Mammary epithelial cell (primary cell): Measurements from ENCODE around the gene CTIF.

Source experiments
- EZH2 ChIP-seq: IDR thresholded peaks from 2 replicates; pipeline ENCODE4 v1.6.1; 2012; ENCODE audit warnings: low read length, inconsistent platforms, borderline replicate concordance
- TF ChIP-seq, protein P1 (sequence below), 2 donors: IDR thresholded peaks in 1 of 2; conservative IDR thresholded peaks in 1 of 2; 2 replicates each; pipeline ENCODE4 v1.5.1; 2011 to 2012; ENCODE audit warnings: inconsistent platforms in 2 of 2, low read length in 2 of 2, mild to moderate bottlenecking in 2 of 2, control low read depth in 1 of 2, low read depth in 1 of 2; ENCODE audit not compliant: insufficient read depth in 1 of 2; ENCODE audit errors: extremely low read depth in 1 of 2

DNA sequence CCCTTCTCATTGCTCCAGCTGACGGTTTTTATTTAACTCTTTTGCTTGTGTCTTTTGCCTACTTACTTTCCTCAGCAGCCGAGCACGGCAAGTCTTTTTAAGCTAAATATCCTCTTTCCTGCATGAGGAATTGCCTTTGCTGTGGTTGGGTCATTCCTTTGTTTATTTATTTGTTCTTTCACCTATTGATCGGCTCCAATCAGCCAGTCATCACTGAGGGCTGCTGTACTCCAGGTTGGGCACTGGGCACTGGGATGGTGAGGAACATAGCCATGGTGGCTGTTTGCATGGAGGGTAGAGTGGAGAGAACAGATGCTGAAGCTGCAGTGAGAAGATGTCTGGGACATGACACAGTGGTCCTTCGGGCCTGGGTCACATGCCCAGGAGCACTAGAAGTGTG, 105.2 kb downstream of the CTIF start:
- TF ChIP-seq, protein P1, sequence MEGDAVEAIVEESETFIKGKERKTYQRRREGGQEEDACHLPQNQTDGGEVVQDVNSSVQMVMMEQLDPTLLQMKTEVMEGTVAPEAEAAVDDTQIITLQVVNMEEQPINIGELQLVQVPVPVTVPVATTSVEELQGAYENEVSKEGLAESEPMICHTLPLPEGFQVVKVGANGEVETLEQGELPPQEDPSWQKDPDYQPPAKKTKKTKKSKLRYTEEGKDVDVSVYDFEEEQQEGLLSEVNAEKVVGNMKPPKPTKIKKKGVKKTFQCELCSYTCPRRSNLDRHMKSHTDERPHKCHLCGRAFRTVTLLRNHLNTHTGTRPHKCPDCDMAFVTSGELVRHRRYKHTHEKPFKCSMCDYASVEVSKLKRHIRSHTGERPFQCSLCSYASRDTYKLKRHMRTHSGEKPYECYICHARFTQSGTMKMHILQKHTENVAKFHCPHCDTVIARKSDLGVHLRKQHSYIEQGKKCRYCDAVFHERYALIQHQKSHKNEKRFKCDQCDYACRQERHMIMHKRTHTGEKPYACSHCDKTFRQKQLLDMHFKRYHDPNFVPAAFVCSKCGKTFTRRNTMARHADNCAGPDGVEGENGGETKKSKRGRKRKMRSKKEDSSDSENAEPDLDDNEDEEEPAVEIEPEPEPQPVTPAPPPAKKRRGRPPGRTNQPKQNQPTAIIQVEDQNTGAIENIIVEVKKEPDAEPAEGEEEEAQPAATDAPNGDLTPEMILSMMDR (conservative IDR thresholded peaks at IDR 0.05 in 1 of 2, IDR thresholded peaks at IDR 0.05 in 1 of 2; ENCODE audit: extremely low read depth in 1 of 2, insufficient read depth in 1 of 2, low read depth in 1 of 2, low read length in 2 of 2), result no peak
- TF ChIP-seq EZH2, result no peak
